Ectodermal cell (in vitro differentiated cells): ENCODE measurements around the gene MYH3.

Source experiments
- H3K27ac ChIP-seq: 2 replicates; pipeline ENCODE4 v1.7.0; 2013; ENCODE audit warnings: mild to moderate bottlenecking, low read depth, low read length; ENCODE audit not compliant: insufficient read depth, poor library complexity, severe bottlenecking
- H3K27me3 ChIP-seq: 2 replicates; pipeline ENCODE4 v1.7.0; 2013; ENCODE audit warnings: mild to moderate bottlenecking, low read length; ENCODE audit not compliant: insufficient read depth, control insufficient read depth, poor library complexity, severe bottlenecking
- H3K36me3 ChIP-seq: one replicate; pipeline ENCODE4 v1.7.0; 2013; ENCODE audit warnings: low read length; ENCODE audit not compliant: control insufficient read depth, insufficient read depth
- H3K4me1 ChIP-seq: one replicate; pipeline ENCODE4 v1.7.0; 2013; ENCODE audit warnings: low read length; ENCODE audit not compliant: control insufficient read depth, insufficient read depth
- H3K4me3 ChIP-seq: 2 replicates; pipeline ENCODE4 v1.7.0; 2013; ENCODE audit warnings: low read depth, low read length, control low read depth; ENCODE audit not compliant: insufficient read depth
- H3K9me3 ChIP-seq: 2 replicates; pipeline ENCODE4 v1.7.0; 2013; ENCODE audit warnings: mild to moderate bottlenecking, low read length, moderate library complexity; ENCODE audit not compliant: control insufficient read depth
- WGBS, 2 experiments: methylation state at CpG; one replicate each; pipeline ENCODE4 v1.1.7; 2013; ENCODE audit warnings: missing lambda C conversion rate in 2 of 2; 5-methylcytosine and 5-hydroxymethylcytosine counted together

The MYH3 gene

GRCh38 chr17:10681866-10682446, 24.8 kb upstream of the MYH3 start:
- H3K27me3 ChIP-seq: no peaks in the 10 kb centered on the region
- H3K4me3 ChIP-seq: no peak overlapping the region
- WGBS, 2 experiments: 96 to 97% methylated on average over 6 to 7 of the region's 7 CpGs
- peaks cover 44% of the 10 kb centered on the region for H3K36me3 ChIP-seq
- H3K27ac ChIP-seq: no peak overlapping the region
- no peaks in the 10 kb centered on the region for H3K4me1 ChIP-seq
- H3K9me3 ChIP-seq: no peaks in the 10 kb centered on the region

- Histone ChIP-seq H3K4me1 (no peaks in the 10 kb centered on the region), H3K4me3 (no peak overlapping the region), H3K36me3 (peaks cover 12% of the 10 kb centered on the region), H3K9me3 (no peaks in the 10 kb centered on the region), H3K27ac (no peak overlapping the region), H3K27me3 (no peaks in the 10 kb centered on the region)
- WGBS, 2 experiments: 95 to 96% methylated on average over 4 of the region's 4 CpGs
Observed at GRCh38 chr17:10674704-10675103, 17.6 kb upstream of the MYH3 start.

- no peaks in the 10 kb centered on the region for H3K27me3 ChIP-seq
- H3K4me3 ChIP-seq: no peak overlapping the region
- no peak overlapping the region for H3K27ac ChIP-seq
- H3K36me3 ChIP-seq: peaks cover 5% of the 10 kb centered on the region
- no peaks in the 10 kb centered on the region for H3K9me3 ChIP-seq
- 92 to 93% methylated on average over 12 of the region's 12 CpGs for WGBS, 2 experiments
- no peaks in the 10 kb centered on the region for H3K4me1 ChIP-seq
Observed at GRCh38 chr17:10673312-10673711, 16.2 kb upstream of the MYH3 start.

GRCh38 chr17:10668775-10669174, 11.7 kb upstream of the MYH3 start:
- H3K27ac ChIP-seq: no peak overlapping the region
- WGBS, 2 experiments: 85 to 92% methylated on average over 1 of the region's 1 CpG

GRCh38 chr17:10666906-10667305, 9.8 kb upstream of the MYH3 start:
- WGBS, 2 experiments: 93 to 94% methylated on average over 3 to 5 of the region's 5 CpGs
- Histone ChIP-seq H3K9me3 (no peaks in the 10 kb centered on the region), H3K4me3 (no peak overlapping the region), H3K27ac (no peak overlapping the region), H3K4me1 (no peaks in the 10 kb centered on the region), H3K27me3 (no peaks in the 10 kb centered on the region), H3K36me3 (no peaks in the 10 kb centered on the region)

More at GRCh38 chr17:10668775-10669174, 11.7 kb upstream of the MYH3 start:
- Histone ChIP-seq H3K27me3 (no peaks in the 10 kb centered on the region), H3K36me3 (no peaks in the 10 kb centered on the region), H3K4me1 (no peaks in the 10 kb centered on the region), H3K9me3 (no peaks in the 10 kb centered on the region), H3K4me3 (no peak overlapping the region)

- Histone ChIP-seq H3K27me3 (no peaks in the 10 kb centered on the region), H3K4me3 (no peak overlapping the region)
- 93 to 94% methylated on average over 9 of the region's 9 CpGs for WGBS, 2 experiments
Observed at GRCh38 chr17:10664571-10664970, 7.5 kb upstream of the MYH3 start.

GRCh38 chr17:10663231-10663630, 6.1 kb upstream of the MYH3 start:
- Histone ChIP-seq H3K4me1 (no peaks in the 10 kb centered on the region), H3K27me3 (no peaks in the 10 kb centered on the region), H3K36me3 (no peaks in the 10 kb centered on the region), H3K27ac (no peak overlapping the region), H3K9me3 (no peaks in the 10 kb centered on the region), H3K4me3 (no peak overlapping the region)
- WGBS, 2 experiments: 92 to 93% methylated on average over 6 of the region's 6 CpGs

More at GRCh38 chr17:10664571-10664970, 7.5 kb upstream of the MYH3 start:
- Histone ChIP-seq H3K27ac (no peak overlapping the region), H3K4me1 (no peaks in the 10 kb centered on the region), H3K36me3 (no peaks in the 10 kb centered on the region), H3K9me3 (no peaks in the 10 kb centered on the region)

- no peaks in the 10 kb centered on the region for H3K27me3 ChIP-seq
- H3K4me1 ChIP-seq: no peaks in the 10 kb centered on the region
- 88 to 92% methylated on average over 10 of the region's 10 CpGs for WGBS, 2 experiments
- H3K4me3 ChIP-seq: no peak overlapping the region
- H3K36me3 ChIP-seq: no peaks in the 10 kb centered on the region
- no peaks in the 10 kb centered on the region for H3K9me3 ChIP-seq
- H3K27ac ChIP-seq: no peak overlapping the region
Observed at GRCh38 chr17:10661437-10661836, 4.3 kb upstream of the MYH3 start.

- H3K36me3 ChIP-seq: no peaks in the 10 kb centered on the region
- H3K4me3 ChIP-seq: no peak overlapping the region
- WGBS, 2 experiments: 84 to 91% methylated on average over 10 of the region's 10 CpGs
- no peaks in the 10 kb centered on the region for H3K4me1 ChIP-seq
- no peak overlapping the region for H3K27ac ChIP-seq
- no peaks in the 10 kb centered on the region for H3K27me3 ChIP-seq
- H3K9me3 ChIP-seq: no peaks in the 10 kb centered on the region
Observed at GRCh38 chr17:10657879-10658278, 770 bp upstream of the MYH3 start.

- no peak overlapping the region for H3K4me3 ChIP-seq
- H3K4me1 ChIP-seq: no peaks in the 10 kb centered on the region
- no peak overlapping the region for H3K27ac ChIP-seq
- no peaks in the 10 kb centered on the region for H3K36me3 ChIP-seq
- no peaks in the 10 kb centered on the region for H3K27me3 ChIP-seq
- H3K9me3 ChIP-seq: no peaks in the 10 kb centered on the region
- 92 to 93% methylated on average over 5 of the region's 5 CpGs for WGBS, 2 experiments
Observed at GRCh38 chr17:10653987-10654386, 3.1 kb downstream of the MYH3 start.
